A673 (cell line): ENCODE measurements around the gene GNAS-AS1. TPM values are rescaled to one million over a fixed set of nuclear protein-coding genes. Genes with fewer than 3 reads are reported as not detected.

Experiments used
- BruUV-seq: library from RNA; stranded (reverse); fragments of 400-500 nt; replicated peaks from 2 replicates; lab custom pipeline; 2021; lab: Mats Ljungman, UMichigan
- CTCF ChIA-PET: fragments of 300-600 bp; sonication (Branson Sonifier 250); formaldehyde crosslinking; loops from one replicate; lab custom pipeline; 2022; ENCODE audit warnings: antibody characterized with exemption; lab: Charles Lee
- POLR2A ChIA-PET: fragments of 300-600 bp; sonication (Branson Sonifier 250); formaldehyde crosslinking; loops from one replicate; lab custom pipeline; 2022; ENCODE audit warnings: antibody characterized with exemption; ENCODE audit not compliant: low non-redundant PET; lab: Charles Lee
- DNase-seq: peaks from one replicate; pipeline ENCODE4 v3.0.0-alpha.2; 2015; ENCODE audit warnings: low spot score
- H3K27ac ChIP-seq: fragments of 200-600 bp; sonication (generic); 2 replicates; pipeline ENCODE4 v1.5.1; 2016; ENCODE audit warnings: mixed run types, low read depth, mild to moderate bottlenecking, mixed read lengths, antibody characterized with exemption, low read length; ENCODE audit not compliant: poor library complexity, severe bottlenecking
- H3K27me3 ChIP-seq: fragments of 200-600 bp; sonication (generic); replicated peaks from 2 replicates; pipeline ENCODE4 v1.6.1; 2017; ENCODE audit warnings: mixed run types, low read depth, mild to moderate bottlenecking, mixed read lengths, antibody characterized with exemption, low read length; ENCODE audit not compliant: insufficient read depth, poor library complexity
- H3K36me3 ChIP-seq: fragments of 200-600 bp; sonication (generic); 2 replicates; pipeline ENCODE4 v1.6.1; 2016; ENCODE audit warnings: mixed run types, mild to moderate bottlenecking, mixed read lengths, antibody characterized with exemption, low read length; ENCODE audit not compliant: insufficient read depth, poor library complexity, severe bottlenecking
- H3K4me1 ChIP-seq: fragments of 200-600 bp; sonication (generic); 2 replicates; pipeline ENCODE4 v1.6.1; 2017; ENCODE audit warnings: mixed run types, mild to moderate bottlenecking, mixed read lengths, antibody characterized with exemption, low read length; ENCODE audit not compliant: insufficient read depth, poor library complexity, severe bottlenecking
- H3K4me3 ChIP-seq: fragments of 200-600 bp; sonication (generic); 2 replicates; pipeline ENCODE4 v1.5.1; 2016; ENCODE audit warnings: low read depth, mixed run types, mild to moderate bottlenecking, mixed read lengths, low read length; ENCODE audit not compliant: poor library complexity, severe bottlenecking
- H3K9me3 ChIP-seq: fragments of 200-600 bp; sonication (generic); 2 replicates; pipeline ENCODE4 v1.6.1; 2016; ENCODE audit warnings: mixed run types, low read depth, mild to moderate bottlenecking, mixed read lengths, antibody characterized with exemption, low read length; ENCODE audit not compliant: poor library complexity, severe bottlenecking
- EZH2 ChIP-seq: fragments of 200-600 bp; sonication (generic); IDR thresholded peaks from 2 replicates; pipeline ENCODE4 v1.6.1; 2017; ENCODE audit warnings: borderline replicate concordance, low read depth, mild to moderate bottlenecking, mixed read lengths, antibody characterized with exemption, low read length; ENCODE audit not compliant: poor library complexity, severe bottlenecking
- intact Hi-C: fragments of 100-400 bp; cut with micrococcal nuclease; formaldehyde crosslinking; loops from one replicate; pipeline ENCODE4 v1.10.0; 2022; ENCODE audit not compliant: unreplicated experiment
- total RNA-seq: library from RNA; stranded (reverse); gene quantifications from 2 replicates; pipeline ENCODE4 v1.2.3, GENCODE V29; 2021
- TF ChIP-seq, protein P1 (sequence below): fragments of 300-800, 200-600 bp; sonication (generic); conservative IDR thresholded peaks from 2 replicates; pipeline ENCODE4 v1.5.1; 2017; ENCODE audit warnings: low read depth, mild to moderate bottlenecking, antibody characterized with exemption, low read length, moderate library complexity, mixed read lengths

Gene GNAS-AS1
- total RNA-seq, 1 experiment from 2014 or later, result 6.7 TPM

DNA sequence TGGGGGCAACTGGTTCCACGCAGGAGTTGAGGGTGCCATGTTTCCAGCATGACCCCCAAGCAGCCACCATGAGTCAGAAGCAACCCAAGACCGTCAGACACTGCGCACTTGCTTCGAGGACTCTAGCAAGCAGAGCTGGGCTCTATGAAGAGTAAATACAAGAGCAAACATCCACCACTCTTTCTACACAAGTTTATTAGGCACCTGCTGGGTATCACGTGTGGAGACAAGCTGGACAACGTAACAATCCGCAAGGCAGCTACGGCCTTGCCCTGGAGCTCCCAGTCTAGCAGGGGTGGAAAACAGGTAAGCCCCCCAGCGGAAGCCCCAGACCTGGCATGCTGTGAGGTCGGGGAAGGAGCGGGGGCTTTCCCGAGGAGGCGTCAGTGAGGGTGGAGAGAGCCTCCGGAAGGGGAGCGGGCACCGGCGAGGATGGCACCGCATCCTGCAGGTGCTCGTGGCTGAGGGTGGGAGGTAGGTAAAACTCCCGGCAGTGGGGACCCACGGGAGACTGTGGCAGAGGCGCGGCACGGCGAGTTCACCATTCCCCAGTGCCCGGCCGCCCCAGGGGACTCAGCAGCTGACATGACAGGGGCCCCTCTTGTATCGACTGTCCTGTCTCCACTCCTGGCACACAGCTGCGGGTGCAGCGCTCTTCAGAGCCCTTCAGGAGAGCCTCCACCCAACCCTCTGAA lies 33.6 kb downstream of the GNAS-AS1 start:
- TF ChIP-seq EZH2, result no peak
- TF ChIP-seq, protein P1, sequence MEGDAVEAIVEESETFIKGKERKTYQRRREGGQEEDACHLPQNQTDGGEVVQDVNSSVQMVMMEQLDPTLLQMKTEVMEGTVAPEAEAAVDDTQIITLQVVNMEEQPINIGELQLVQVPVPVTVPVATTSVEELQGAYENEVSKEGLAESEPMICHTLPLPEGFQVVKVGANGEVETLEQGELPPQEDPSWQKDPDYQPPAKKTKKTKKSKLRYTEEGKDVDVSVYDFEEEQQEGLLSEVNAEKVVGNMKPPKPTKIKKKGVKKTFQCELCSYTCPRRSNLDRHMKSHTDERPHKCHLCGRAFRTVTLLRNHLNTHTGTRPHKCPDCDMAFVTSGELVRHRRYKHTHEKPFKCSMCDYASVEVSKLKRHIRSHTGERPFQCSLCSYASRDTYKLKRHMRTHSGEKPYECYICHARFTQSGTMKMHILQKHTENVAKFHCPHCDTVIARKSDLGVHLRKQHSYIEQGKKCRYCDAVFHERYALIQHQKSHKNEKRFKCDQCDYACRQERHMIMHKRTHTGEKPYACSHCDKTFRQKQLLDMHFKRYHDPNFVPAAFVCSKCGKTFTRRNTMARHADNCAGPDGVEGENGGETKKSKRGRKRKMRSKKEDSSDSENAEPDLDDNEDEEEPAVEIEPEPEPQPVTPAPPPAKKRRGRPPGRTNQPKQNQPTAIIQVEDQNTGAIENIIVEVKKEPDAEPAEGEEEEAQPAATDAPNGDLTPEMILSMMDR, result no peak
- Histone ChIP-seq H3K9me3 (no peaks in the 10 kb centered on the region), H3K36me3 (no peaks in the 10 kb centered on the region), H3K27ac (no peak overlapping the region), H3K27me3 (no peaks in the 10 kb centered on the region), H3K4me3 (no peak overlapping the region), H3K4me1 (no peaks in the 10 kb centered on the region)
- intact Hi-C loops, result no loop called here
- BruUV-seq, result no TSS peak
- DNase-seq, result no peak
- CTCF ChIA-PET, result no interaction called here
- POLR2A ChIA-PET, result no interaction called here

DNA sequence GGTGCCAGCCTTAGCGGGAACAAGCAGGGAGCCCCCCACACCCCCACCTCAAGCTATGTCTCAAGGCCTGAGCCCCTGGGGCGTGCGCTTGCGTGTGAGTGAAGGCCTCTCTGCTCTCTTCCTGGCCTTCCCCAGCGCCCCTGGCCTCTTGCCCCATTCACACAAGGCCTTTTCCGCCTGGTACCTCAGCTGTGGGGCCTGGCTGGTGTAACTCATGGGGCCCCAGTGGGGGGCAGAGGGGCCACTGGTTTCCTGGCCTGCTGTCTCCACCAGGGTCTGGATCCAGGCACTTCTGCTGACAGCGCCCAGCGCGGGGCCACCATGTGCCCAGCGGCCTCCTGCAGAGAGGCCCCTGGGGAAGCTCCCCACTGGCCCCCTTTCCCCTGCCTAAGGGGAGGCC lies 34.7 kb downstream of the GNAS-AS1 start:
- intact Hi-C loops, result no loop called here
- Histone ChIP-seq H3K4me3 (no peak overlapping the region), H3K27me3 (no peaks in the 10 kb centered on the region), H3K27ac (no peak overlapping the region), H3K36me3 (no peaks in the 10 kb centered on the region), H3K4me1 (no peaks in the 10 kb centered on the region), H3K9me3 (no peaks in the 10 kb centered on the region)
- BruUV-seq, result no TSS peak
- POLR2A ChIA-PET, result no interaction called here
- CTCF ChIA-PET, result no interaction called here
- TF ChIP-seq, protein P1, result no peak
- TF ChIP-seq EZH2, result no peak
- no peak for DNase-seq

DNA sequence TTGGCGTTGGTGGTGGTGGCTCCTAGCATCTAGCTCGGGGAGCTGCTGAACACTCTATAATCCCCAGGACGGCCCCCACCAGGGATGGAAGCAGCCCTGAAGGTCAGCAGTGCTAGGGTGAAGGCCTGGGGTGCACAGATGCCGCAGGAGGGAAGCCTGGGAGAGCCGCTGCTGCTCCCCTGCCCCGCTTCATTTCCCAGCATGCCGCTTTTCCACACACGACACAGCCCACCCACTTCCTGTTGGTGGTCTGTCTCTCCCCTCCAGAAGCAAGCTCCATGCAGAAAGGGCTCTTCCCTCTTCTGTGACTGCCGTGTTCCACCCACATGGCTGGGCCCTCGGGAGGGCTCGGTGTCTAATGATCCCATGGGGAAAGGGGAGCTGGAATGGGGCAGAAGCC lies 35.3 kb downstream of the GNAS-AS1 start:
- no peak for TF ChIP-seq EZH2
- TF ChIP-seq, protein P1, result no peak
- POLR2A ChIA-PET, result no interaction called here
- intact Hi-C loops, result no loop called here
- no TSS peak for BruUV-seq
- Histone ChIP-seq H3K4me1 (no peaks in the 10 kb centered on the region), H3K36me3 (no peaks in the 10 kb centered on the region), H3K27me3 (no peaks in the 10 kb centered on the region), H3K9me3 (no peaks in the 10 kb centered on the region), H3K27ac (no peak overlapping the region), H3K4me3 (no peak overlapping the region)
- CTCF ChIA-PET, result no interaction called here
- no peak for DNase-seq
